Stimulated activated CD8-positive, alpha-beta memory T cell treated with anti-CD3 and anti-CD28 coated beads, Interleukin-12 subunit alpha, Interleukin-12 subunit beta, amount 100 ng/mL, for 4 hours (primary cell): Measurements from ENCODE around the gene TANC1.

Source experiments
- DNase-seq: peaks from one replicate; pipeline ENCODE4 v3.0.0-alpha.2; 2020; ENCODE audit warnings: low read depth

Gene TANC1

DNA sequence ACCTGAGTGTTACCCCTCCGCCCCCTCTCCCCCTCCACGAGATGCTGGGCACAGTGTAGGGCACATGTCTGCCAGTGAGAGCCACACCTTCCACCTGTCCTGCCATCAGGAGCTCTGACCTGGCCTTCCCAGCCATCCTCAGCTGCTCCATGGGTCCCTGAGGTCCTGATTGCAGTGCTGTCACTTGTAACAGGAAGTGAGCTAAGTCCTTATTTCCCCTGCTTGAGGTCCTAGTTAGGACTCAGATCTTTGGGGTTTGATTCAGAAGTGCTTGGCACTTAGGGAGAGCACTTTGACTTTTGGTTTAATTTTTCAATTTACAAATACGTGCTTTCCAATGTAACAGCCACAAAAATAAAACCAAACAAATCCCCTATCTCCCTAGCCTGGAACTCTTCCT is 192.5 kb downstream of the TANC1 start:
- DNase-seq = no peak

DNA sequence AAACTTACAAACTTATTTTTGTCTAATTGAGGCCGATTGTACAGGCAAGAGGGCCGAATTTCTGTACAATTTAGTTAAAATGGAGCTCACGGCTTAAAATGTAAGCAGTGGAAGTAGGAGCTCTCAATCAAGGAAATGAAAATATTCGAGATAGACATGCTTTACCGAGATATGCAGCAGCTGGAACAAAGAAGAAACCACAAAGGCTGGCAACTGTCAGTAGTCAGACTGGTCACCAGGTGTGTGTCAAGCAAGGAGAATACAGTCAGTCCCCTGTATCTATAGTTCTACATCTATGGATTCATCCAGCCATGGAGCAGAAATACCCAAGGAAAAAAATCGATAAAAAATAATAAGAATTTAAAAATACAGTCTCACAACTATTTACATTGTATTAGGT is 195.5 kb downstream of the TANC1 start:
- DNase-seq = no peak

DNA sequence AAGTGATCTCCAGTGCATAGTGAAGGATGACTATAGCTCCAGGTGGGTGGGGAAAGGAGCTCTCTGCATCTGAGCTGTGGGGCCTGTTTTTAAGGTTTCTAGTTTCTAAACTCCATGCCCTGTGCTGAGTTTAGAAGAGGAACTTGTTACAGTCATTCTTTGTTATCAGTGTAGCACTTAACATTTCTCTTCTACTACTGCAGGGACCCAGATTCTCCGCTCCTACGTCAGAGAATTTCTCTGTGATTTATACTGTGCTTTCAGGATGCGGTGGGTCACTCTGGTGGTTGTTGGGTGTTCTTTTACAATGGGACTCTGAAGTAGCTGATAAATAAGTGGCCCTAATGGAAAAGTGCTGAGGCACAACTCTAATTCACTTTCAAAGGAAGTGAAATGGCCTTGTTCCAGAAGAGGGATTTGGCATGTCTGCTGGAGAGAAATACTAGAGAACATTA is 196.0 kb downstream of the TANC1 start:
- no peak for DNase-seq

DNA sequence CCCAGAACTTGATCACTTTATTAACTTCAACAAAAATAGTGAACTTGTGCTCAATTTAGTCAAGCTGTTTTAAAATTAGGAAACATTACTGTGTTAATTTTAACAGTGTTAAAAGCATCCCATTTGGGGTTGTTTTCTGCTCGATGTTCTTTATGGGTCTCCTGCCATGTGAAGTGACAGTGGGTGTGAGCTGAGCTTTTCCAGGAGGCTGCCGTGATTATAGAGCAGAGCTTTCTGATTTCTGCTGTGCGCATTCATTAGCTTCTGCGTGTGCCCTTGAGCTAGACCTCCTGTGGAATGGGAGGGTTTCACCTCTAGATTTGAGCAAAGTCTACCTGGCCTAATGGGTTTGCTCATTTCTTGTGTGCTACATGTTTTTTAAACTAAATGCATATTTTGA is 196.6 kb downstream of the TANC1 start:
- no peak for DNase-seq

DNA sequence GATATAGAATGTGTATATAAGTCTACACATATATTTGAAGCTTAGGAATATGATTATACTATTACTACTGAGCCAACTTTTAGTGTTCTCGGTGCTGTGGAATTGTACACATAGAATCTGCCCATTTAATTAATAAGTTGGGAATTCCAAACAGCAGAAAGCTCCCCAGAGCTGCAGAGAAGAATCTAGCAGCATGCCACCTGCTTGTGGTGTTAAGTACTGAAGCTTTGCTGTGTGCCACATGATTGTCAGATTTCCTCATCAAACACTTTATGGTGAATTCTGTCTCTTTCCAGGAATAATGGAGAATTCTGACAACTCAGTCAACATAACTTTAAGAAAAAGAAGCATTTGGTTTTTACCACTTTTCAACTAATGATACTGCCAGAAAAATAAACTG is 200.3 kb downstream of the TANC1 start:
- DNase-seq = no peak

DNA sequence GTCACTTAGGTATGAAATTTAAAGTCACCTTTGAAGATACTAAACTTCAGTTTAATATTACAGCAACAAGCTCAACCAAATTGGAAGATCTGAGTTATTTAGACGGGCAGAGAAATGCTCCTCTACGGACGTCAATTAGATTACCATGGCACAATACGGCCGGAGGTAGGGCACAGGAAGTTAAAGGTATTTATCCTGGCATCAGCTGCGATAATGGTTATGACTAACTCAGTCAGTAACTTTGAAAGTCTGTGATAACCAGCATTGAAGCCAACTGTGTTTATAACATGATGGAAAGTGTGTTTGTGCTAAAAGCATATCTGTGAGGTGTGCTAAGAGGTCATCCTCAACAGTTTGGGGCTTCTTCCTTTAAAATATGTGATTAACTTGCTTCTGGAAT is 200.7 kb downstream of the TANC1 start:
- DNase-seq = no peak

DNA sequence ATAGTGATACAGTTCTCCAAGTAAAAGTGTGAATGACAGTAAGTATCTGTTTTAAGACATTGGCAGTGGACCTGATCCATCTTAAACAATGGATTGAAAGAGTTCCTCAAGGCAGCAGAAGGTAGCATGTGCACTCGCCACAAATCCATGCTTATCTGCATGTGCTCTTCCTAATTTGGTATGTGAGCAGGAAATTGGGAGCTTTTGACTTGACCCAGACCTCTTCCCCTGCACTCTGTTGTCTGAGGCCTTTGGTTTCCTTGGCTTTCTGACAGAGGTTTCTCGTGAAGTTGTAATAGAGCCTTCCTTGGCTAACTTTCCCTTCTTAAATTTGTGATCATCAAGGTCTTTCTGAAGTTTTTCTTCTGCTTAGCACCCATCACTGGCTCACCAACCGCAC is 204.0 kb downstream of the TANC1 start:
- DNase-seq = no peak

DNA sequence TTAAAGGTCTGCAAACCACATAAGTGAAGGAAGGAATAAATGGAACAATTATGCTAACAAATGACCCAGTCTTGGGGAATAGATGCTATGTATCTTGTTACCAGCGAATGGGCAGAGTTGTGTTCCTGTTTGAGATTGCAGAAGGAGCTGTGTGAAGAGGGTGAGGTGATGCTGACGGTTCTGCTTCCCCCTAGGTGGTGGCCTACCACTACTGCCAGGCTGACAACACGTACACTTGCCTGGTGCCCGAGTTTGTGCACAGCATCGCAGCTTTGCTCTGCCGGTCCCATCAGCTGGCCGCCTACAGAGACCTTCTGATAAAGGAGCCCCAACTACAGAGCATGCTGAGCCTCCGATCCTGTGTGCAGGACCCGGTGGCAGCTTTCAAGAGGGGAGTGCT is 206.3 kb downstream of the TANC1 start:
- DNase-seq = no peak

DNA sequence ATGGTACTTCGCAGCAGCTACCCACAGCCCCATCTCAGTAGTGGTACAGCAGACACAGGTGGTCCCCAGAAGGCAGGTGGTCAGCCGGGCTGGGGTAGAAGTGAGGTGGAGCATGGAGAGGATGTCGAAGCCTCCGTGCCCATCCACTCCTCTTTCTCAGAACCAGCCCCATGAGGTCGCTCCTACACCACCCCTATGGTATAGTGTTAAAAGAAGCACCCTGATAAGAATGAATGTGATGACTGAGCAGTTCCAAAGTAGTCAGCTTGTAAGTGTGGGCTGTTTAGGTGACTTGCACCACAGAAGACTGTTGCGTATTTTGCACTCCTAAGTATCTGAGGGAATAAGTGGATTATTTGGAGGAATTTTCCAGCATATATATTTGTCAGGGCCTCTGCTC is 206.7 kb downstream of the TANC1 start:
- DNase-seq = no peak

DNA sequence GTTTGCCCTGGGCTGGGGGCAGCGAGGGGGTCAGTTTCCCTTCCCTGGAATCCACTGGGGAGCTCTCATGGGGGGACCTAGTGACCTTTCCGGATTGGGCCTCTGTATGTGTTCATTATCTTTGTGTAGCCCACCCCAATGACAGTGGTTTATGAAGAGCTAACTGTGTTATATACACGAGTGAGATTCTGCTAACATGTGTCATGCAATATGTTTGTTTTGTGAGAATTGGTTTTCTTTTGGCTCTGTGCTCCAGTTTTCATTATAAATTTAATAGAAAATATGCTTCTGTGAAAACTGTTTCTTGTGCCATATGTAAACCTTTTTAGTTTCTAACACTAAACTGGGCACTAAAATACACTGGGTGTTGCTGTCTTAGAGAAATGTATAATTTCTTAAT is 207.5 kb downstream of the TANC1 start:
- DNase-seq = no peak

DNA sequence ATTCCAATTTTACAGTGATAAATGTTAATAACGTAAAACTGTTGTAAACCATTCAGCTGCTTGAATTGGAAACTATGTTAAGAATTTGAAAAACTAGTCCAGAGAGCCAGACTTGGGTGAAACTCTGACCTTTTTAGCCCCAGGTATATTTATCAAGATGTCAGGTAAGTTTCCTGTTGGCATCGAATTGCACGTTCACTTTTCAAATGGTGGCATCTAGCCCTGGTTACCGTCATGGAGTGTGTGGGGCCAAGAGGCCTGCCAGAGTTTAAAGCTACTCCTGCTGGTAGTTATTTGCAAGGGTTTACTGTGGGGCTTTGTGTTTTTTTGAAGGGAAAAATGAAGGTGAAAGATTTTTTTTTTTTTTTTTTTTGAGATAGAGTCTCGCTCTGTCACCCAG is 208.1 kb downstream of the TANC1 start:
- no peak for DNase-seq

DNA sequence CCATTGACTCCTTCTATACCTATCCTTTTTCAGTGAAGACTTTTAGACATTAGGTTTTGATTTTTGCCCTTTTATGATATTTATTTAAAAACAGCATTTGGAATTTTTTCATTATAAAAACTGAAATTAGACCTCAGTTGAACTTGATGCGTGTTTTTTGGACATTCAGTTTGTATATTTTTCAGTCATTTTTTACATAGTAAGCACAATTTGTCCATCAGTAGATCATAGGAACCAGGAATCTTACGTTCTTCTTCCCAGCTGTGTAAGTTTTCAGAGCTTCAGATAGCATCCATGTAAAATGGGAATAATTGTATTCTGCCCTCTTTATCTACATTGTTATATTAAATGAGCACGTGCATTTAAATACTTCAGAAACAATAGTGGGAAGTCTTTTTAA is 208.9 kb downstream of the TANC1 start:
- DNase-seq = no peak

DNA sequence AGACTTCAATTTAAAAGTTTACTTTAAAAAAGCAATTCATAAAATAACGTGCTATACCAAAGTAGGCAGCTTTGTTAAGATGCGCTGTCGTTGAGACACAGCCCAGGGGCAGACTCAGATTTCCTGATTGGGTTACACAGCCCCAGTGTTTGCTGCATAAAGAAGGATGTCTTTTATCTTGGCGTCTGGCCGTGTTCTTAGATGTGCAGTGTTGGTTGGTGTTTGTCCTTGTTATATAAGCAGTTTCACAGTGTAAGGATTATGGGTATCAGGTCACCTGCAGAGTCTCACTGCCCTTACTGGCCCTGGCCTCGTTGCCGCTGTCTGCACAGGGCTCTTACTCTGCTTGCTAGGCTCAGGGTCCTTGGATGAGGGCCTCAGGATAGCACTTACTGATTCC is 209.5 kb downstream of the TANC1 start:
- no peak for DNase-seq

DNA sequence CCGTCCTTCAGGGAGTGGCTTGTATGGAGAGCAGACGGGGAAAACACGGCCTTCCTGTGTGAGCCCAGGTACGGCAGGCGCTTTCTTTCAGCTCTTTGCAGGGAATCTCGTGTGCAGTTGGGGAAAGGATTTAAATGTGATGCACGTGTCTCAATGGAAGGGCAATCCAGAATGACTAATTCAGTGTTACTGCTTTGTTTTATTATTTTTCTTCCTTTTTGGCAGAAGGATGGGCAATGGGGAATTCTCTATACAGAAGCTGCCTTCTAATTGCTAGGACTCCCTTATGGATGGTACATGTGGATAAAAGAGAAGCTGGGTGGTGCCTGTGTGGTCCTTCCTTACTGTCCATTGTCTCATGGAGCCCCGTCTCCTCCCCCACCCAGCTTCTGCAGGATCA is 210.7 kb downstream of the TANC1 start:
- DNase-seq = no peak

DNA sequence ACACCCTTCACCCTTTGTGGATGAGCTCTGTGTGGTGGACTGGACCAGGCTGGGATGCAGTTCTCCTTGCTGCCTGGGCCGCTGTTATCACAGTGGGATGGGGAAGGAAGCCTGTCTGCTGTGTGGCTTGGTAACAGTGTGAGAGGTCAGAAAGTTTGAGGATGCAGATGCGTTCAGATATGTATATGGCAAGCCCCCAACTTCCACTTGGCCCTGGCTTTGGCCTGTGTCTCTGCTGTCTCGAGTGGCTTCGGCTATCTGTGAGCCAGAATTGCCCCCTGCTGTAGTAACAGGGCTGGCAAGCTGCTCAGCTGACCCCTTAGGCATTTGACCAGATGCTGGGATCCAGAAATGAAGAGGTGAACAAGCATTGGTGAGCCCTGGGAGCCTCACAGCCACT is 211.3 kb downstream of the TANC1 start:
- DNase-seq = no peak

DNA sequence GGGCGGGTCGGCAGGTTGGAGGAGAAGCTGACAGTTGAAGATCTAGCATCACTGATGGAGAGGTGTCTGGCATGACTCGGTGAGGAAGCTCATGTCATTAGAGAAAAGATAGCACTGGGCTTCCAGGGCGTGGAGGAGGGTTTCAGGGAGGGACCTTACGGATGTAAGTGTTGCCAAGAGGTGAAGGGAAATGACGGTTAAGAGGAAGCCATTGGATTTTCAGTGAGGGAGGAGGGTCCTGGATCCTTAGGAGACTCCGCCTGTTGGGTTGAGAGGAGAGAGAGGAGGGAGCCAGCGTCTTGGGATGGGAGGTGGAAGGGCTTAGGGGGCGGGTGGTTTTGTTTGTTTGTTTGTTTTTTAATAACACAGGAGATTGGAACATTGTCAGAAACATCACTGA is 214.9 kb downstream of the TANC1 start:
- no peak for DNase-seq

DNA sequence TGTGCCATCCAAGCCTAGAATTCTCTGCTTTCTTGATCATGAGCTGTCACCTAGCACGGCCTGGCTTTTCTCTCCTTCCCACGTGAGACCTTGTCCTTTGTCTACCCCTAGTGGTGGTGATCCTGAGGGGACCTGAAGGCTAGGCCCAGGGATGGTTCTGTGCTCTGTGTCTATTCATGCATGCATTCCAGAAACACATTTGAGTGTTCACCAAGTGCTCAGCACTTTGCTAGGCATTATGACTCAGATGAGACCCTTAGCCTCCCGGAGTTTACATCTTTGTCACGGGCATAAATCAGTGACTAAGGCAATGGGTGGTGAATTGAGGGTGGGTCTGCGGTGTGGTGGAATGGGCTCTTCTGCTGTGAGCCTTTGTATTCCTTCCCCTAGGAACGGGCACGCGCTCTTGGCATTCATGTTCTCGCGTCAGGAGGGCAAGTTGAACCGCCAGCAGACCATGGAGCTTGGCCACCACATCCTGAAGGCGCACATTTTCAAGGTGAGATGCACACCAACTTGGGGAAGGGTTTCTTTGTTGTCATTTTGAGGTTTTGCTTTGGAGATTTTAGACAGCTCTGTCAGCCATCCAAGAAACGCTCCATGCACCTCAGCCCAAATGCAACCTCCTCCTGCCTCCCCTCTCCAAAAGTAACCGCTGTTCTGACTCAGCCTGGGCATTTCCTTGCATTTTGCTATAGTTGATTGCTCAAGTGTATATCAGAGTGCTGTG is 217.1 kb downstream of the TANC1 start:
- no peak for DNase-seq

DNA sequence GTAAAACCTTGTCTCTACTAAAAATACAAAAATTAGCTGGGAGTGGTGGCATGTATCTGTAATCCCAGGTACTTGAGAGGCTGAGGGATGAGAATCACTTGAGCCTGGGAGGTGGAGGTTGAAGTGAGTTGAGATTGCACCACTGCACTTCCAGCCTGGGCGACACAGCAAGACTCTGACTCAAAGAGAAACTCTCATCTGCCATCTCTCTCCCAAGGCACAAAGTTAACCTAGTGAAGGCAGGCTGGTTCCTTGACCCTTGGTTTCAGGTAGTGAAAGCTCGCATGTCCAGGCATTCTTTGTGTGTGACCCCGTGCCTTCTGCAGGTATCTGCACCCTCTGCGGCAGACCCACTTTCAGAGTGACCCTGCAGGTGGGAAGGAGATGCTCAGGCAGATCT is 218.0 kb downstream of the TANC1 start:
- no peak for DNase-seq

DNA sequence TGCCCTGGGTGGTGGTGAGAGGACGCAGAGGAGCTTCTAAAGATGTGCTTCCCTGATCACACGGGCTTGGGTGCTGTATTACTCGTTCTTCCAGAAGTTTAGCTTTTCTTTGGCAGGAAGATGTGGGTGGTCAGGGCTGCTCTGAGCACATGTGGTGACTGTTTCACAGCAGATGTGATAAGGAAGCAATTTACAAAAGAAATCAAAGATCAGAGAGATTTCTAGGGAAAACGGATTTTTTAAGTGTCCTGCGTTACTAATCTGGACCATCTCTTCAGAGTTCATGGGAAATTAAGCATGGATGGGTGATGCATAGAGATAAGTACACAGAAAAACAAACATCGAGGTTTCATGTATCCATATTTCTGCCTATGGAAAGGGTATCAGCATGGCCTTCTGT is 218.7 kb downstream of the TANC1 start:
- no peak for DNase-seq

DNA sequence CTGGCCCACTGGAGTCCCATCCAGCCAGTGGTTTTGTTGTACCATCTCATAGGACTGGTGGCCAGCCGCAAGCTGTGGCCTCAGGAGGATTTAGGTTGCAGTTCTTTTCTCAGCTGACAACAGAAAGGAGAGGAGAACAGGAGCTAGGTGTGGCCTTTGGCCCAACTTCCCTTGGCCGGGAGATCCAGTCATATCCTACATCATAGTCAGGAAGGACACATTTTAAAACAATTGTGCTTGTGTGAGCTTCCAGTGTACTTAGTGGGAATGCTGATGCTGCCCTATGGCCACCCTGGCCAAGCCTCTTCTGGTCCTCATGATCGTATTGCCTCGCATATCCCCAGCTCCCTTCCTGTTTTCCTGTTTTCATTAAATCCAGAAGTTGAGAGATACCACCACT is 220.0 kb downstream of the TANC1 start:
- DNase-seq = no peak

DNA sequence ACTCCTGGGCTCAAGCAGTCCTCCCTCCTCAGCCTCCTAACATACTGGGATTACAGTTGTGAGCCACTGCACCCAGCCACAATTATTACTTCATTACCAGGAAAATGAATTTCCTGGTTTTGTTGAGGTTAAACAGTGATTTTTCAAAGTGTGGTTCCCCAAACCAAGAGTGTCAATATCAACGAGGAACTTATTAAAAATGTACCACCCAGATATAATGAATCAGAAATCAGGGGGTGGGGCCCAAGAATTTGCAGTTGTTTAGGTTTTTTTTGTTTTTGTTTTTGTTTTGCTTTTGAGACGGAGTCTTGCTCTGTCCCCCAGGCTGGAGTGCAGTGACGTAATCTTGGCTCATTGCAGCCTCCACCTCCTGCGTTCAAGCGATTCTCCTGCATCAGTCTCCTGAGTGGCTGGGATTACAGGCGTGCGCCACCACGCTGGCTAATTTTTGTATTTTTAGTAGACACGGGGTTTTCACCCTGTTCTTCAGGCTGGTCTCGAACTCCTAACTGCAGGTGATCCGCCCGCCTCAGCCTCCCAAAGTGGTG is 224.0 kb downstream of the TANC1 start:
- DNase-seq = no peak

DNA sequence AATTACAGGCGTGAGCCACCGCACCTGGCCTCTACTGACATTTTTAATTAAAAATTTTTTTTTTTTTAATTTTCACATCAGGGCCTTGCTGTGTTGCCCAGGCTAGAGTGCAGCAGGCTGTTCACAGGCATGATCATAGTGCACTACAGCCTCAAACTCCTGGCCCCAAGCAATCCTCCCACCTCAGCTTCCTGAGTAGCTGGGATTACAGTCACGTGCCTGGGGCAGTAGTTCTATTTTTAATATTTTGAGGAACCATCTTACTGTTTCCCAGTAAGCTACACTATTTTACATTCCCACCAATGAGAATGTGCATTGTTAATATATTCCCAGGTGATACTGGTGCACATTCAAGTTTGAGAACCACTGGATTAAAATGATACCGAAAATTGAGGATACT is 225.4 kb downstream of the TANC1 start:
- no peak for DNase-seq

DNA sequence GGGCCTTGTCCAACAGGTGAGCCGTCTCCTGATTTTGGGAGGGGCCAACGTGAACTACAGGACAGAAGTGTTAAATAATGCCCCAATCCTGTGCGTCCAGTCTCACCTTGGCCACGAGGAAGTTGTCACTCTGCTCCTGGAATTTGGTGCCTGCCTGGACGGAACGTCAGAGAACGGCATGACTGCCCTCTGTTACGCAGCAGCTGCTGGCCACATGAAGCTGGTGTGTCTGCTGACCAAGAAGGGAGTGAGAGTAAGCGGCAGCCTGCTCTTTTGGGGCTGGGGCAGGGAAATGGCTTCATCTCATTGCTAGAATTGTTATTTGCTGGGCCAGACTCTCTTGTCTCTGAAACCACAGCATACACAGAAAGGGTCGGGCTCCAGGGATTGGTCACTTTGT is 225.8 kb downstream of the TANC1 start:
- DNase-seq = no peak

DNA sequence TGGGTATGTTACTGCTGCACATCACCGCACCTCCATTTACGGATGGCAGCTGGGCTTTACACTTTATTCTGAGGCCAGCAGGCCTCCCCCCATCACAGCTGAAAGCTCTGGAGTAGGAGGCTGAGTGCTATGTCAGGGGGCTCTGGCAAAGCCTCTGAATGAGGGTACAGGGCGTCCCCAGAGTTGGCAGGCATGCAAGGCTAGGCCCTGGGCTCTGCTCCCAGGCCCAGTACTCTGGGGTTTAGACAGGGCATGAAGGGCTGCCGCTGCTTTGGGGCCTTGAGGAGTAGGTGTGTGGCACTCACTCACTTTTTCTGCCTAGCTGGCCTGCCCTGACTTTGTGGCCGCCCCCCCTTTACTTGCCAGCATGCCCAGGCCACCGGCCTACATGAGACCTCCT is 227.3 kb downstream of the TANC1 start:
- DNase-seq = no peak
